K562 (cell line): ENCODE data around the gene ASB4.

ENCODE experiments used
- BCL6 ChIP-seq: fragments of 250-450 bp; sonication (Bioruptor Pico); IDR thresholded peaks from 2 replicates; pipeline ENCODE4 v1.4.0; 2020
- FOXP1 ChIP-seq: sonication (generic); formaldehyde crosslinking; IDR thresholded peaks from 2 replicates; pipeline ENCODE4 v1.8.0; 2022; ENCODE audit warnings: mild to moderate bottlenecking, missing genetic modification reagents
- JUND ChIP-seq, 2 experiments: IDR thresholded peaks; 2 replicates in 1 of 2; 3 replicates in 1 of 2; pipeline ENCODE4 v1.6.1; 2011; ENCODE audit warnings: borderline replicate concordance in 2 of 2, low read depth in 2 of 2, low read length in 2 of 2, improper control_type of control experiment in 1 of 2, missing biosample characterization in 1 of 2, missing genetic modification characterization in 1 of 2, missing genetic modification reagents in 1 of 2
- NFE2L1 ChIP-seq: fragments of 450-650 bp; IDR thresholded peaks from 2 replicates; pipeline ENCODE4 v1.6.1; 2016; ENCODE audit warnings: missing genetic modification characterization, low read depth, mild to moderate bottlenecking, missing compliant biosample characterization, moderate library complexity, borderline replicate concordance
- PBX2 ChIP-seq, 2 experiments: IDR thresholded peaks in 1 of 2; conservative IDR thresholded peaks in 1 of 2; 2 replicates each; pipeline ENCODE4 v1.6.1; 2016; ENCODE audit warnings: low read depth in 2 of 2, mild to moderate bottlenecking in 1 of 2, missing compliant biosample characterization in 1 of 2, missing genetic modification characterization in 1 of 2, moderate library complexity in 1 of 2
- RNF2 ChIP-seq: sonication (generic); IDR thresholded peaks from 2 replicates; pipeline ENCODE4 v1.6.1; 2016
- THRB ChIP-seq: fragments of 450-650 bp; formaldehyde crosslinking; conservative IDR thresholded peaks from 2 replicates; pipeline ENCODE4 v1.4.0; 2022; ENCODE audit warnings: mild to moderate bottlenecking, missing genetic modification characterization
- ZNF347 ChIP-seq: fragments of 450-650 bp; formaldehyde crosslinking; IDR thresholded peaks from 2 replicates; pipeline ENCODE4 v1.4.0; 2020; ENCODE audit warnings: low read depth, mild to moderate bottlenecking, moderate library complexity
- ZNF592 ChIP-seq: fragments of 450-650 bp; IDR thresholded peaks from 2 replicates; pipeline ENCODE4 v1.6.1; 2017; ENCODE audit warnings: antibody characterized with exemption, mild to moderate bottlenecking
- TF ChIP-seq, protein P1 (sequence below), 3 experiments: IDR thresholded peaks in 2 of 3; conservative IDR thresholded peaks in 1 of 3; 2 replicates each; pipeline ENCODE4 v1.5.1; 2011 to 2012; ENCODE audit warnings: low read length in 3 of 3, mild to moderate bottlenecking in 3 of 3, control low read depth in 2 of 3, improper control_type of control experiment in 1 of 3, inconsistent platforms in 1 of 3, low read depth in 1 of 3, mixed read lengths in 1 of 3, moderate library complexity in 1 of 3; ENCODE audit not compliant: insufficient read depth in 2 of 3
- TF ChIP-seq, protein P2 (sequence below), 2 experiments: IDR thresholded peaks; 2 replicates each; pipeline ENCODE4 v1.6.1; 2011; ENCODE audit warnings: borderline replicate concordance in 1 of 2, control low read depth in 1 of 2, low read depth in 1 of 2, low read length in 1 of 2, mild to moderate bottlenecking in 1 of 2, mixed read lengths in 1 of 2, moderate library complexity in 1 of 2; ENCODE audit not compliant: insufficient read depth in 1 of 2, insufficient read length in 1 of 2, poor library complexity in 1 of 2, severe bottlenecking in 1 of 2; ENCODE audit errors: extremely low read depth in 1 of 2
- TF ChIP-seq, protein P3 (sequence below), 2 experiments: IDR thresholded peaks; 2 replicates each; pipeline ENCODE4 v1.6.1; 2012; ENCODE audit warnings: improper control_type of control experiment in 2 of 2, low read depth in 2 of 2, low read length in 2 of 2, borderline replicate concordance in 1 of 2

- TF ChIP-seq, protein P1, sequence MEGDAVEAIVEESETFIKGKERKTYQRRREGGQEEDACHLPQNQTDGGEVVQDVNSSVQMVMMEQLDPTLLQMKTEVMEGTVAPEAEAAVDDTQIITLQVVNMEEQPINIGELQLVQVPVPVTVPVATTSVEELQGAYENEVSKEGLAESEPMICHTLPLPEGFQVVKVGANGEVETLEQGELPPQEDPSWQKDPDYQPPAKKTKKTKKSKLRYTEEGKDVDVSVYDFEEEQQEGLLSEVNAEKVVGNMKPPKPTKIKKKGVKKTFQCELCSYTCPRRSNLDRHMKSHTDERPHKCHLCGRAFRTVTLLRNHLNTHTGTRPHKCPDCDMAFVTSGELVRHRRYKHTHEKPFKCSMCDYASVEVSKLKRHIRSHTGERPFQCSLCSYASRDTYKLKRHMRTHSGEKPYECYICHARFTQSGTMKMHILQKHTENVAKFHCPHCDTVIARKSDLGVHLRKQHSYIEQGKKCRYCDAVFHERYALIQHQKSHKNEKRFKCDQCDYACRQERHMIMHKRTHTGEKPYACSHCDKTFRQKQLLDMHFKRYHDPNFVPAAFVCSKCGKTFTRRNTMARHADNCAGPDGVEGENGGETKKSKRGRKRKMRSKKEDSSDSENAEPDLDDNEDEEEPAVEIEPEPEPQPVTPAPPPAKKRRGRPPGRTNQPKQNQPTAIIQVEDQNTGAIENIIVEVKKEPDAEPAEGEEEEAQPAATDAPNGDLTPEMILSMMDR (IDR thresholded peaks at IDR 0.05 in 2 of 3, conservative IDR thresholded peaks at IDR 0.05 in 1 of 3; ENCODE audit: insufficient read depth in 2 of 3, low read depth in 1 of 3, low read length in 3 of 3): no peak
- no peak for TF ChIP-seq RNF2
- TF ChIP-seq, protein P2, sequence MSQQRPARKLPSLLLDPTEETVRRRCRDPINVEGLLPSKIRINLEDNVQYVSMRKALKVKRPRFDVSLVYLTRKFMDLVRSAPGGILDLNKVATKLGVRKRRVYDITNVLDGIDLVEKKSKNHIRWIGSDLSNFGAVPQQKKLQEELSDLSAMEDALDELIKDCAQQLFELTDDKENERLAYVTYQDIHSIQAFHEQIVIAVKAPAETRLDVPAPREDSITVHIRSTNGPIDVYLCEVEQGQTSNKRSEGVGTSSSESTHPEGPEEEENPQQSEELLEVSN (IDR thresholded peaks at IDR 0.05; ENCODE audit: borderline replicate concordance in 1 of 2, extremely low read depth in 1 of 2, insufficient read depth in 1 of 2, insufficient read length in 1 of 2, low read depth in 1 of 2, low read length in 1 of 2, poor library complexity in 1 of 2, severe bottlenecking in 1 of 2): no peak
- TF ChIP-seq PBX2 (CRISPR knock-in tag; IDR thresholded peaks at IDR 0.05; ENCODE audit: low read depth): no peak
- TF ChIP-seq PBX2 (tag; conservative IDR thresholded peaks at IDR 0.05; ENCODE audit: low read depth): no peak
- TF ChIP-seq BCL6 (CRISPR knock-in tag): no peak
- TF ChIP-seq THRB (CRISPR knock-in tag): no peak
- no peak for TF ChIP-seq NFE2L1
- no peak for TF ChIP-seq FOXP1 (CRISPR knock-in tag)
- TF ChIP-seq, protein P3, sequence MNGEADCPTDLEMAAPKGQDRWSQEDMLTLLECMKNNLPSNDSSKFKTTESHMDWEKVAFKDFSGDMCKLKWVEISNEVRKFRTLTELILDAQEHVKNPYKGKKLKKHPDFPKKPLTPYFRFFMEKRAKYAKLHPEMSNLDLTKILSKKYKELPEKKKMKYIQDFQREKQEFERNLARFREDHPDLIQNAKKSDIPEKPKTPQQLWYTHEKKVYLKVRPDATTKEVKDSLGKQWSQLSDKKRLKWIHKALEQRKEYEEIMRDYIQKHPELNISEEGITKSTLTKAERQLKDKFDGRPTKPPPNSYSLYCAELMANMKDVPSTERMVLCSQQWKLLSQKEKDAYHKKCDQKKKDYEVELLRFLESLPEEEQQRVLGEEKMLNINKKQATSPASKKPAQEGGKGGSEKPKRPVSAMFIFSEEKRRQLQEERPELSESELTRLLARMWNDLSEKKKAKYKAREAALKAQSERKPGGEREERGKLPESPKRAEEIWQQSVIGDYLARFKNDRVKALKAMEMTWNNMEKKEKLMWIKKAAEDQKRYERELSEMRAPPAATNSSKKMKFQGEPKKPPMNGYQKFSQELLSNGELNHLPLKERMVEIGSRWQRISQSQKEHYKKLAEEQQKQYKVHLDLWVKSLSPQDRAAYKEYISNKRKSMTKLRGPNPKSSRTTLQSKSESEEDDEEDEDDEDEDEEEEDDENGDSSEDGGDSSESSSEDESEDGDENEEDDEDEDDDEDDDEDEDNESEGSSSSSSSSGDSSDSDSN (IDR thresholded peaks at IDR 0.05; ENCODE audit: borderline replicate concordance in 1 of 2, low read depth in 2 of 2, low read length in 2 of 2): no peak
- no peak for TF ChIP-seq JUND (IDR thresholded peaks at IDR 0.05; ENCODE audit: borderline replicate concordance, low read depth, low read length)
- no peak for TF ChIP-seq JUND (tag; IDR thresholded peaks at IDR 0.05; ENCODE audit: borderline replicate concordance, low read depth, low read length)
- no peak for TF ChIP-seq ZNF347 (CRISPR knock-in tag)
- TF ChIP-seq ZNF592: no peak
These were observed 16.7 kb downstream of the ASB4 start for GRCh38 chr7:95502403-95502802.
